Activated naive CD8-positive, alpha-beta T cell treated with anti-CD3 and anti-CD28 coated beads, Interleukin-2, amount 50 U/mL, for 24 hours (primary cell): ENCODE results near the gene AMN.
"Not testable (repeated sequence)": the region's sequence is repeated elsewhere in the genome, so short reads cannot be mapped to it uniquely, and the experiment has no call there.

Experiments used
- ATAC-seq: fragments of 150-1000 bp; cut with Tn5 transposase; one replicate; pipeline ENCODE4 v1.10.0; 2021
- DNase-seq: peaks from one replicate; pipeline ENCODE4 v3.0.0; 2021
- H3K27ac Mint-ChIP-seq: one replicate; pipeline ENCODE4 v1.8.0; 2021; ENCODE audit warnings: mild to moderate bottlenecking, mixed read lengths
- H3K27me3 Mint-ChIP-seq: one replicate; pipeline ENCODE4 v1.8.0; 2021; ENCODE audit warnings: mixed read lengths
- H3K36me3 Mint-ChIP-seq: one replicate; pipeline ENCODE4 v1.8.0; 2021; ENCODE audit warnings: low read depth, mixed read lengths
- H3K4me1 Mint-ChIP-seq: one replicate; pipeline ENCODE4 v1.8.0; 2021; ENCODE audit warnings: mixed read lengths
- H3K4me3 Mint-ChIP-seq: one replicate; pipeline ENCODE4 v1.8.0; 2021; ENCODE audit warnings: mild to moderate bottlenecking, moderate library complexity, mixed read lengths
- H3K9me3 Mint-ChIP-seq: one replicate; pipeline ENCODE4 v1.8.0; 2021; ENCODE audit warnings: mixed read lengths

AMN gene

DNA sequence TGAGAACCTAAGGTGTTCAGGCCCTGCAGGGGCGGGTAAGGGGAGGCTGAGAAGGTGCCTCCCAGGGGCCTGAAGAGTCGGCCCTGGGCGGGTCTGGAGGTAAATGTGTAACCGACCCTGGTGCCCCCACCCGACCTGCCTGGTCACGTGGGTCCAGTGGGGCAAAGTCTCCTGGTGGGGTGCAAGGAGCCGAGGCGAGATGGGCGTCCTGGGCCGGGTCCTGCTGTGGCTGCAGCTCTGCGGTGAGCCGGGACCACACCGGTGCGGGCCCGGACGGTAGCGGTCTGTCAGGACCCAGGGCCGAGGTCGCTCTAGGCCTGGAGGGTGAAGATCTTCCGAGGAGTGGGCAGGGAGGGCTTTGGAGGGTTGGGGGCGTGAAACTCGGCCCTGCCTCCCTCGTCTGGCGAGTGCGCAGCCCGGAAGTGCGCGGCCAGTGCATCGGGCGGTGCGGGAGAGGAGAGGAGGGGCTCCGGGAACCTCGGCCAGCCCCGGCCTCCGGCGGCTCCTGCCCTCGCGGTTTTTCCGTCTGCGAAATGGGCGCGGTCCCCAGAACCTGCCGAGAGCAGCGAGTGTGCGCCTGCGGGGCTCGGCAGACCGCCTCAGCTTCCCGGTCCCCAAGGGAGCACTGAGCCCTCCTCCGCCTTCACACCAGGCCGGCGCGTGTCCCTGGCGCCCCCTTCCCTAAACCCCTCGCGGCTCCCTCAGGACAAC lies at the start of gene AMN:
Gene AMN, plus strand, starts transcription at position 174 of the 711 bp plus-strand sequence. Its CDS starts 26 bp downstream, at position 200.
- no peaks in the 10 kb centered on the region for H3K36me3 Mint-ChIP-seq
- peak within 1 kb of the TSS; percentile 34 for H3K4me3 Mint-ChIP-seq
- no peak within 1 kb of the TSS for H3K27ac Mint-ChIP-seq
- peaks cover 27% of the 10 kb centered on the region for H3K27me3 Mint-ChIP-seq
- no peak for DNase-seq
- no peaks in the 10 kb centered on the region for H3K9me3 Mint-ChIP-seq
- ATAC-seq, result peak; percentile 21
- H3K4me1 Mint-ChIP-seq, result peaks cover 6% of the 10 kb centered on the region

- DNase-seq (no peak), ATAC-seq (no peak)
- Mint-ChIP-seq H3K4me3 (no peak overlapping the region), H3K9me3 (no peaks in the 10 kb centered on the region), H3K27ac (no peak overlapping the region), H3K4me1 (peaks cover 14% of the 10 kb centered on the region), H3K36me3 (peaks cover 18% of the 10 kb centered on the region), H3K27me3 (no peaks in the 10 kb centered on the region)
Observed at GRCh38 chr14:102873131-102873530, 49.3 kb upstream of the AMN start.

DNA sequence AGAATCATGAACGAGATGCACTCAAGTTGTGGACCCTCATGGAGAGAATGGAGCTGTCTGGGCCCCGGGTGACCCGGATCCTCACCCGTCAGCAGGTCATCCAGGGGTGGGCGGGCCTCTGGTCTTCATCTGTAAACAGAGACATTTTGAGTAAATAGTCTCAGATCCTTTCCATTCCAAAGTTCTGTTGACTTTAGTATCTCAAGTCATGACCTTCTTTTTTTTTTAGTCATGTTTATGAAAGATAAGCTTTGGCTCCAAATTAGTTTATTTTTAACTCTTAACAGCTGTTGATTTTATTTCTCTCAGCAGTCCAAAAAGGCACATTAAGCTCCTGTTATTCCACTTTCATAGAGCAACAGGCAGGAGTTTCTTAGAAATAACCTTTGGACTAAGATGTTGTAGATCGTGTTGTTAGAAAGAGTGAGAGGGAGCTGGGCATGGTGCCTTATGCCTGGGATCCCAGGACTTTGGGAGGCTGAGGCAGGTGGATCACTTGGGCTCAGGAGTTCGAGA lies 48.9 kb upstream of the AMN start:
- ATAC-seq, result no peak
- DNase-seq, result no peak
- H3K27ac Mint-ChIP-seq, result no peak overlapping the region
- no peaks in the 10 kb centered on the region for H3K27me3 Mint-ChIP-seq
- H3K4me3 Mint-ChIP-seq, result no peak overlapping the region
- H3K36me3 Mint-ChIP-seq, result peaks cover 18% of the 10 kb centered on the region
- no peaks in the 10 kb centered on the region for H3K9me3 Mint-ChIP-seq
- H3K4me1 Mint-ChIP-seq, result peaks cover 13% of the 10 kb centered on the region

DNA sequence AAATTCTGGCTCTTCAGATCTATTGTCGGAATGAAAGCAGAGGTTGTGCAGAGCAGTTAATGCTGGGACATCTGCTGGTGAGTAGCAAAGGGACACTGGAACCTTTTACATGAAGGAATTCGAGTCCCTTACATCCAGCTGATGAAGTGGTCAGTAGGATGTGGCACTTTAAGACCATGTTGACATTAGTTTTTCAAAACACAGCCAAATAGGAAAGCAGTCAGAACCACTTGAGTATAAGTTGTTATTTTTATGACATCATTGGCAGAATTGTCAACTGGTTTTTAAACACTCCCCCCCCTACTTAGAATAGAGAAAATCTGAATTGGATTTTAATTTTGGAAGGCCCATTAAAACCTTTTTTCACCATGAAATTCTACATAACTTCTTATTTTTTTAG lies 46.8 kb upstream of the AMN start:
- H3K27me3 Mint-ChIP-seq, result no peaks in the 10 kb centered on the region
- ATAC-seq, result no peak
- no peak overlapping the region for H3K27ac Mint-ChIP-seq
- no peak for DNase-seq
- H3K9me3 Mint-ChIP-seq, result no peaks in the 10 kb centered on the region
- H3K4me1 Mint-ChIP-seq, result peaks cover 10% of the 10 kb centered on the region
- peaks cover 21% of the 10 kb centered on the region for H3K36me3 Mint-ChIP-seq
- H3K4me3 Mint-ChIP-seq, result no peak overlapping the region

DNA sequence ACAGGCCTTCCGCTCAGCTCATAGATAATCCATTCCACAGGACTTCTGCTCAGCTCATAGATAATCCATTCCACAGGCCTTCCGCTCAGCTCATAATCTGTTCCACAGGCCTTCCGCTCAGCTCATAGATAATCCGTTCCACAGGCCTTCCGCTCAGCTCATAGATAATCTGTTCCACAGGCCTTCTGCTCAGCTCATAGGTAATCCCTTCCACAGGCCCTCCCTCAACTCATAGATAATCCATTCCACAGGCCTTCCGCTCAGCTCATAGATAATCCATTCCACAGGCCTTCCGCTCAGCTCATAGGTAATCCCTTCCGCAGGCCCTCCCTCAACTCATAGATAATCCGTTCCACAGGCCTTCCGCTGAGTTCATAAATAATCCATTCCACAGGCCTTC lies 45.0 kb upstream of the AMN start:
- not testable (repeated sequence) for H3K27ac Mint-ChIP-seq
- H3K36me3 Mint-ChIP-seq, result peaks cover 19% of the 10 kb centered on the region

GRCh38 chr14:102878174-102878969 lies 44.1 kb upstream of the AMN start:
- H3K36me3 Mint-ChIP-seq, result peaks cover 24% of the 10 kb centered on the region
- H3K4me1 Mint-ChIP-seq, result peaks cover 14% of the 10 kb centered on the region
- no peaks in the 10 kb centered on the region for H3K9me3 Mint-ChIP-seq
- DNase-seq (no peak), ATAC-seq (no peak)
- H3K4me3 Mint-ChIP-seq, result no peak overlapping the region
- H3K27me3 Mint-ChIP-seq, result no peaks in the 10 kb centered on the region
- H3K27ac Mint-ChIP-seq, result no peak overlapping the region

More for the DNA sequence above, 45.0 kb upstream of the AMN start:
- not testable (repeated sequence) for ATAC-seq, H3K9me3 Mint-ChIP-seq, DNase-seq, H3K27me3 Mint-ChIP-seq, H3K4me3 Mint-ChIP-seq, H3K4me1 Mint-ChIP-seq

GRCh38 chr14:102878970-102879460 lies 43.4 kb upstream of the AMN start:
- Mint-ChIP-seq H3K36me3 (peaks cover 27% of the 10 kb centered on the region), H3K27ac (no peak overlapping the region), H3K4me1 (peaks cover 16% of the 10 kb centered on the region)

GRCh38 chr14:102882226-102882906 lies 40.1 kb upstream of the AMN start:
- Mint-ChIP-seq H3K36me3 (peaks cover 40% of the 10 kb centered on the region), H3K27ac (peak overlapping the region; percentile 81), H3K9me3 (no peaks in the 10 kb centered on the region), H3K4me3 (no peak overlapping the region), H3K27me3 (no peaks in the 10 kb centered on the region), H3K4me1 (peaks cover 16% of the 10 kb centered on the region)
- DNase-seq (no peak), ATAC-seq (no peak)

More at GRCh38 chr14:102878970-102879460, 43.4 kb upstream of the AMN start:
- Mint-ChIP-seq H3K4me3 (no peak overlapping the region), H3K27me3 (no peaks in the 10 kb centered on the region), H3K9me3 (no peaks in the 10 kb centered on the region)
- DNase-seq (no peak), ATAC-seq (no peak)

DNA sequence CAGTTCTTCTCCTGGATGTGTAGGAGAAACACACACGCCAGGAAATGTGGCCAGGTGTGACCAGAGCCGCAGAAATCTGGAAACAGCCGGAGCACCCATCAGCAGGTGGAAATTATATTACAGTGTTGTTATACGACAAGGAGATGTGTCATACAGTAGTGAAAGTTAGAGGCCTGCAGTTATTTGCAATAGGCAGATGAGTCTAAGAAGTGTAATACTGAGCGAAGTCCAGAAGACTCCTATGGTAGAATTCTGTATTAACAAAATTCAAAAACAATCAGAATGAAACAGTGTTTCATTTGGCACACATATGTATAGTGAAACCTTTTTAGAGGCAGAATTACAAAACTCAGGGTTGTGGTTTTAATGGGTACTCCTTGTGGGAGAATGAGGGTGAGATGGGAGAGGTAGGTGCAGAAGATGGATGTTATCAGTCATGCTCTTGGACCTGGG lies 39.3 kb upstream of the AMN start:
- Mint-ChIP-seq H3K4me1 (peaks cover 16% of the 10 kb centered on the region), H3K27ac (peak overlapping the region; percentile 81), H3K27me3 (no peaks in the 10 kb centered on the region), H3K4me3 (no peak overlapping the region), H3K9me3 (no peaks in the 10 kb centered on the region), H3K36me3 (peaks cover 40% of the 10 kb centered on the region)
- DNase-seq (no peak), ATAC-seq (peak; percentile 70)

DNA sequence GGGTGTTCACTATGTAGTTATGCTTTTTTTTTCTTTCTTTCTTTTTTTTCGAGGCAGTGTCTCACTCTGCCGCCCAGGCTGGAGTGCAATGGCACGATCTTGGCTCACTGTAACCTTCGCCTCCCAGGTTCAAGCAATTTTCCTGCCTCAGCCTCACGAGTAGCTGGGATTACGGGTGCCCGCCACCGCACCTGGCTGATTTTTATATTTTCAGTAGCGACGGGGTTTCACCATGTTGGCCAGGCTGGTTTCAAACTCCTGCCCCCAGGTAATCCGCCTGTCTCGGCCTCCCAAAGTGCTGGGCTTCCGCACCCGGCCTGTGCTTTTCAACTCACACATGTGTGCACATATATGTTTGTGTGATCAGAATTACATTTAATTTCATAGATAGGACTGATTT lies 38.9 kb upstream of the AMN start:
- Mint-ChIP-seq H3K4me3 (no peak overlapping the region), H3K27ac (peak overlapping the region; percentile 81), H3K36me3 (peaks cover 41% of the 10 kb centered on the region), H3K4me1 (peaks cover 16% of the 10 kb centered on the region), H3K9me3 (no peaks in the 10 kb centered on the region), H3K27me3 (no peaks in the 10 kb centered on the region)
- no peak for ATAC-seq
- DNase-seq, result no peak

GRCh38 chr14:102885737-102886447 lies 36.6 kb upstream of the AMN start:
- ATAC-seq (no peak), DNase-seq (no peak)
- H3K4me3 Mint-ChIP-seq, result no peak overlapping the region
- peaks cover 16% of the 10 kb centered on the region for H3K4me1 Mint-ChIP-seq
- H3K36me3 Mint-ChIP-seq, result peaks cover 42% of the 10 kb centered on the region
- no peaks in the 10 kb centered on the region for H3K27me3 Mint-ChIP-seq
- H3K9me3 Mint-ChIP-seq, result no peaks in the 10 kb centered on the region
- no peak overlapping the region for H3K27ac Mint-ChIP-seq

DNA sequence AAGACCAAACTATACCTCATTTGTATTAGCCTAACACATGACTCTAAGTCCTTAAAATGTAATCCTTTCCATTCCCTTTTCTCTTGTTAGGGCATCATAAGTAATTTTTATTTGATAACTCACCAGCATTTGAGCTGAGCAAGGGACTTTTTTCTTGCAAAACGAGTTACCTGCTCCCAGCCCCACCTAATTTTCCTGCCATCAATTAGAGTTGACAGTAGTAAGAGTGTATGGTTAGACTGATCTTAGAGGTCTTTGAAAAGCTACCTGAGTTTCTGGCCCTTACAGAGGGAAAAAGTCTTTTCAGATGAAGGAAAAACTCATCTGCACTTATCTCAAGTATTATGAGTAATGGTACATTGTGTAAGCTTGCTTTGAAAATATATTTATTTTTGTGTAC lies 33.7 kb upstream of the AMN start:
- Mint-ChIP-seq H3K4me1 (peaks cover 3% of the 10 kb centered on the region), H3K4me3 (no peak overlapping the region), H3K36me3 (peaks cover 47% of the 10 kb centered on the region), H3K9me3 (no peaks in the 10 kb centered on the region), H3K27ac (no peak overlapping the region), H3K27me3 (no peaks in the 10 kb centered on the region)
- ATAC-seq (no peak), DNase-seq (no peak)

- Mint-ChIP-seq H3K4me1 (peaks cover 3% of the 10 kb centered on the region), H3K36me3 (peaks cover 45% of the 10 kb centered on the region), H3K27me3 (no peaks in the 10 kb centered on the region), H3K27ac (no peak overlapping the region), H3K9me3 (no peaks in the 10 kb centered on the region), H3K4me3 (no peak overlapping the region)
- DNase-seq (no peak), ATAC-seq (no peak)
Observed at GRCh38 chr14:102889615-102890014, 32.8 kb upstream of the AMN start.

- Mint-ChIP-seq H3K27ac (no peak overlapping the region), H3K9me3 (no peaks in the 10 kb centered on the region), H3K4me1 (peaks cover 3% of the 10 kb centered on the region), H3K27me3 (no peaks in the 10 kb centered on the region), H3K36me3 (peaks cover 47% of the 10 kb centered on the region), H3K4me3 (no peak overlapping the region)
- ATAC-seq, result no peak
- no peak for DNase-seq
Observed at GRCh38 chr14:102891111-102891510, 31.4 kb upstream of the AMN start.
